PC-3 (cell line): ENCODE results near the gene VASP. TPM values are rescaled to one million over a fixed set of nuclear protein-coding genes. Genes with fewer than 3 reads are reported as not detected.
A peak's percentile ranks its signal among the peaks of the same experiment; 100 is the strongest.

ENCODE experiments used
- ATAC-seq: fragments of 200-7000 bp; cut with Tn5 transposase; 2 replicates; pipeline ENCODE4 v1.9.1; 2020; ENCODE audit warnings: mild to moderate bottlenecking, moderate library complexity
- BruUV-seq: library from RNA; stranded (reverse); fragments of 400-500 nt; replicated peaks from 2 replicates; lab custom pipeline; 2021; lab: Mats Ljungman, UMichigan
- CTCF ChIA-PET: fragments of 300-600 bp; sonication (Branson Sonifier 250); formaldehyde crosslinking; loops from one replicate; lab custom pipeline; 2022; ENCODE audit warnings: antibody characterized with exemption; lab: Charles Lee
- POLR2A ChIA-PET: fragments of 300-600 bp; sonication (Branson Sonifier 250); formaldehyde crosslinking; loops from one replicate; lab custom pipeline; 2022; ENCODE audit warnings: antibody characterized with exemption; ENCODE audit not compliant: unreplicated experiment; lab: Charles Lee
- DNase-seq: peaks from one replicate; pipeline ENCODE4 v3.0.0-alpha.2; 2015
- H2AFZ ChIP-seq: fragments of 300-600 bp; sonication (generic); 2 replicates; pipeline ENCODE4 v1.6.0; 2016; ENCODE audit warnings: antibody characterized with exemption, low read length
- H3F3A ChIP-seq: fragments of 300-600 bp; sonication (generic); one replicate; pipeline ENCODE4 v1.6.0; 2017; ENCODE audit warnings: antibody characterized with exemption, low read length, control low read depth, mild to moderate bottlenecking; ENCODE audit not compliant: unreplicated experiment
- H3K27ac ChIP-seq: fragments of 300-600 bp; sonication (generic); 2 replicates; pipeline ENCODE4 v1.5.1; 2016; ENCODE audit warnings: mild to moderate bottlenecking, low read length
- H3K27me3 ChIP-seq: fragments of 300-600 bp; sonication (generic); 2 replicates; pipeline ENCODE4 v1.6.1; 2016; ENCODE audit warnings: low read length, mixed read lengths
- H3K36me3 ChIP-seq: fragments of 300-600 bp; sonication (generic); 2 replicates; pipeline ENCODE4 v1.6.1; 2016; ENCODE audit warnings: low read depth, mixed run types, low read length, mixed read lengths
- H3K4me1 ChIP-seq: fragments of 300-600 bp; sonication (generic); 2 replicates; pipeline ENCODE4 v1.5.1; 2016; ENCODE audit warnings: low read length; ENCODE audit not compliant: insufficient read depth
- H3K4me2 ChIP-seq: fragments of 300-600 bp; sonication (generic); 2 replicates; pipeline ENCODE4 v1.6.0; 2016; ENCODE audit warnings: low read length
- H3K4me3 ChIP-seq: fragments of 300-600 bp; sonication (generic); 2 replicates; pipeline ENCODE4 v1.5.1; 2016; ENCODE audit warnings: mild to moderate bottlenecking, low read length, mixed read lengths
- H3K79me2 ChIP-seq: fragments of 300-600 bp; sonication (generic); 2 replicates; pipeline ENCODE4 v1.6.1; 2017; ENCODE audit warnings: low read length, mixed read lengths
- H3K9ac ChIP-seq: fragments of 300-600 bp; sonication (generic); 2 replicates; pipeline ENCODE4 v1.6.0; 2016; ENCODE audit warnings: mild to moderate bottlenecking, low read length
- H3K9me2 ChIP-seq: fragments of 300-600 bp; sonication (generic); replicated peaks from 2 replicates; pipeline ENCODE4 v1.6.1; 2016; ENCODE audit warnings: mixed run types, low read length, mixed read lengths
- H3K9me3 ChIP-seq: fragments of 300-600 bp; sonication (generic); 2 replicates; pipeline ENCODE4 v1.6.1; 2016; ENCODE audit warnings: low read length, mixed read lengths
- H4K20me1 ChIP-seq: fragments of 300-600 bp; sonication (generic); 2 replicates; pipeline ENCODE4 v1.6.1; 2016; ENCODE audit warnings: low read length, mixed read lengths
- EZH2 ChIP-seq: fragments of 300-600 bp; sonication (generic); IDR thresholded peaks from one replicate; pipeline ENCODE4 v1.6.1; 2017; ENCODE audit warnings: antibody characterized with exemption, mild to moderate bottlenecking, low read length; ENCODE audit not compliant: unreplicated experiment
- EZH2phosphoT487 ChIP-seq: fragments of 300-600 bp; sonication (generic); IDR thresholded peaks from 2 replicates; pipeline ENCODE4 v1.6.1; 2018; ENCODE audit warnings: mild to moderate bottlenecking, antibody characterized with exemption, low read length, borderline replicate concordance
- intact Hi-C: fragments of 100-400 bp; cut with micrococcal nuclease; formaldehyde crosslinking; loops from 2 replicates; pipeline ENCODE4 v1.9.0; 2023
- total RNA-seq: library from RNA; depleted of rRNA; stranded (reverse); fragments of >200 nt; gene quantifications from 2 replicates; pipeline ENCODE4 v1.2.3, GENCODE V29; 2014
- TF ChIP-seq, protein P1 (sequence below): fragments of 300-600 bp; sonication (generic); conservative IDR thresholded peaks from 2 replicates; pipeline ENCODE4 v1.5.1; 2017; ENCODE audit warnings: antibody characterized with exemption, low read depth, mild to moderate bottlenecking, low read length

Gene VASP
- total RNA-seq, 1 experiment from 2014 or later: 120 TPM

DNA sequence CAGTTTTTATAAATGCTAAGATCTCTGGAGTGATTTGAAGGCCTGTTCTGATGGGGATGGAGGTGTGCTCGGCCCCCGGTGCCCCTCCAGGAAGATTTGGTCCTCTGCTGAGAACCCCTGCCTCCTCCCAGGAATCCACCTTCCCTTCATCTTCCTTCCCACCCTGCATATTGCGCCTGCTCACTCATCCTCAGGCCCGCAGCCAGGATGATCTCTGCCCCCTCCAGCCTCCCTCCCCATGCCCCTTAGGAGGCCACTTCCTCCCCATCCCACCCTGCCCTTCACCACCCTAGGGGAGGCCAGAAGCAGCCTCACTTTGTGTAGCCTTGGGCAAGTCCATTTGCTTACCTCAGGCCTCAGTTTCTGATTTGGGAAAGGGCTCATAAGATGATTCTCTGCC, 19.7 kb downstream of the VASP start:
- Histone ChIP-seq H3K9ac (no peak overlapping the region), H3K9me3 (no peaks in the 10 kb centered on the region), H3K4me3 (no peak overlapping the region), H3F3A (peaks cover 12% of the 10 kb centered on the region), H3K27me3 (no peaks in the 10 kb centered on the region), H3K36me3 (peaks cover 19% of the 10 kb centered on the region), H2AFZ (no peak overlapping the region), H3K4me1 (peaks cover 16% of the 10 kb centered on the region), H4K20me1 (no peaks in the 10 kb centered on the region), H3K27ac (peak overlapping the region; percentile 86; the same call in 1 of the 2 replicates), H3K4me2 (no peak overlapping the region), H3K79me2 (no peaks in the 10 kb centered on the region), H3K9me2 (no peaks in the 10 kb centered on the region)
- intact Hi-C loops: no loop called here
- BruUV-seq: no TSS peak
- ATAC-seq: no peak
- DNase-seq: no peak
- POLR2A ChIA-PET: no interaction called here
- TF ChIP-seq, protein P1, sequence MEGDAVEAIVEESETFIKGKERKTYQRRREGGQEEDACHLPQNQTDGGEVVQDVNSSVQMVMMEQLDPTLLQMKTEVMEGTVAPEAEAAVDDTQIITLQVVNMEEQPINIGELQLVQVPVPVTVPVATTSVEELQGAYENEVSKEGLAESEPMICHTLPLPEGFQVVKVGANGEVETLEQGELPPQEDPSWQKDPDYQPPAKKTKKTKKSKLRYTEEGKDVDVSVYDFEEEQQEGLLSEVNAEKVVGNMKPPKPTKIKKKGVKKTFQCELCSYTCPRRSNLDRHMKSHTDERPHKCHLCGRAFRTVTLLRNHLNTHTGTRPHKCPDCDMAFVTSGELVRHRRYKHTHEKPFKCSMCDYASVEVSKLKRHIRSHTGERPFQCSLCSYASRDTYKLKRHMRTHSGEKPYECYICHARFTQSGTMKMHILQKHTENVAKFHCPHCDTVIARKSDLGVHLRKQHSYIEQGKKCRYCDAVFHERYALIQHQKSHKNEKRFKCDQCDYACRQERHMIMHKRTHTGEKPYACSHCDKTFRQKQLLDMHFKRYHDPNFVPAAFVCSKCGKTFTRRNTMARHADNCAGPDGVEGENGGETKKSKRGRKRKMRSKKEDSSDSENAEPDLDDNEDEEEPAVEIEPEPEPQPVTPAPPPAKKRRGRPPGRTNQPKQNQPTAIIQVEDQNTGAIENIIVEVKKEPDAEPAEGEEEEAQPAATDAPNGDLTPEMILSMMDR: no peak
- TF ChIP-seq EZH2phosphoT487 (no peak), EZH2 (no peak)
- CTCF ChIA-PET: no interaction called here

DNA sequence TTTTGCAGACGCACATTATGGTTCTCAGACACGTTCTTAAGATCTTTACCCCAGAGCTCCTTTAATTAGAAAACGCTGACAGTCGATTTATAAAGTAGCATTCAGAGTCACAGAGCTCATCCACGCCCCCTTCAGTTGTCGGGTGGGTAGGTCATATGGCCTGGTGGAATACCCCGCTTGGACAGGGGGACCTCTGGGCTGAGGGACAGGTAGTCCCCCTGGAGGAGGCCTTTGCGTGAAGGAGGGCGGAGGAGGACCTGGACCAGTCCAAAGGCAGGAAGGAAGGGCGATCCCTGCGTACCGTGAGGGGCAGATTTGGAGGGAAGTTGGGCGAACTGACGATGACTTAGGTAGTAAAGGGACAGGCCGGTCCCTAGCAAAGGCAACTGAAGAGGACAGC, 20.5 kb downstream of the VASP start:
- BruUV-seq: TSS peak; percentile 81
- no peaks in the 10 kb centered on the region for H3K79me2 ChIP-seq
- peaks cover 10% of the 10 kb centered on the region for H3F3A ChIP-seq
- no peak overlapping the region for H2AFZ ChIP-seq
- ATAC-seq (no peak), DNase-seq (no peak)
- H3K36me3 ChIP-seq: peaks cover 19% of the 10 kb centered on the region
- peak overlapping the region; percentile 74 for H3K9ac ChIP-seq
- no peaks in the 10 kb centered on the region for H4K20me1 ChIP-seq
- ChIA-PET CTCF (no interaction called here), POLR2A (no interaction called here)
- no peaks in the 10 kb centered on the region for H3K27me3 ChIP-seq
- no peaks in the 10 kb centered on the region for H3K9me3 ChIP-seq
- no peaks in the 10 kb centered on the region for H3K9me2 ChIP-seq
- intact Hi-C loops: loop anchor here (2.0 kb wide), 2 partner anchors 41 to 115 kb away; no protein-coding TSS in a partner anchor
- TF ChIP-seq EZH2 (no peak), EZH2phosphoT487 (no peak)
- TF ChIP-seq, protein P1: no peak
- peak overlapping the region; percentile 75; the same call in 1 of the 2 replicates for H3K4me3 ChIP-seq
- peak overlapping the region; percentile 98 for H3K4me2 ChIP-seq
- peaks cover 16% of the 10 kb centered on the region for H3K4me1 ChIP-seq
- H3K27ac ChIP-seq: peak overlapping the region; percentile 86

DNA sequence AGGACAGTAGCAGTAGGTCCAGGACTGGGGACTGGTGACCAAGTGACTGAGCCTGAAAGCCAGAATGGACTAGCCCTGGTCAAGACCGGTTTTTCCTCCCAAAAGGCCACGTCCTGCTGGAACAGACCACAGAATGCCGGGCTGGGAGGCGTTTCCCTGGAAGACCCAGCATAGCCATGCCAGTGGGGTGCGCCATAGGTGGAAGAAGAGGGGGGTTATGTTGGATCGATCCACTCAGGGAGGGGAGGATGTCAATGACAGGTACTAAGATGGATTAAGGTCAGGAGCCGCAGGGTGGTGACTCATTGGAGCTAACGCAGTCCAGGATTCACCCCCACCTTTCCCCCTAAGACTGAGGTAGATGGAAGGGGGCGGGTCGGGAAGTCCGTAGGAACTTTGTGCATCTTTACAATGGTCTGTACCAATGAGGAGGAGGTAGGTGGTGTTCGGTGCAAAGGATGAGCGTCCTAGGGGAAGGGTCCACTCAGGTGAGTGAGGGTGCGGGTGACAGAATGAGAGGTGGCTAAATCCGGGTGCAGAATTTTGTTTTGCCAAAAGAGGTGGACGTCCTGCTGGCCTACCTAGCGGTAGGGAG, 21.0 kb downstream of the VASP start:
- TF ChIP-seq EZH2phosphoT487 (no peak), EZH2 (no peak)
- TF ChIP-seq, protein P1: no peak
- H4K20me1 ChIP-seq: no peaks in the 10 kb centered on the region
- H3K27me3 ChIP-seq: no peaks in the 10 kb centered on the region
- intact Hi-C loops: loop anchor here (2.0 kb wide), 2 partner anchors 41 to 115 kb away; no protein-coding TSS in a partner anchor
- peak overlapping the region; percentile 86 for H3K27ac ChIP-seq
- H3K79me2 ChIP-seq: no peaks in the 10 kb centered on the region
- POLR2A ChIA-PET: interaction anchor here (0.6 kb wide), 1 partner anchor 56 kb away, joined by 3 read pairs; the partner anchor contains the start of gene OPA3
- ATAC-seq (peak; percentile 65), DNase-seq (peak; percentile 90)
- H3K4me2 ChIP-seq: peak overlapping the region; percentile 98
- CTCF ChIA-PET: interaction anchor here (1.5 kb wide), 1 partner anchor 30 kb away, joined by 8 read pairs; no protein-coding TSS in a partner anchor
- H3K9me3 ChIP-seq: no peaks in the 10 kb centered on the region
- H3K36me3 ChIP-seq: peaks cover 19% of the 10 kb centered on the region
- peaks cover 8% of the 10 kb centered on the region for H3F3A ChIP-seq
- peak overlapping the region; percentile 50; the same call in 1 of the 2 replicates for H2AFZ ChIP-seq
- H3K9ac ChIP-seq: peak overlapping the region; percentile 74
- H3K4me1 ChIP-seq: peaks cover 16% of the 10 kb centered on the region
- BruUV-seq: no TSS peak
- H3K9me2 ChIP-seq: no peaks in the 10 kb centered on the region
- peak overlapping the region; percentile 75 for H3K4me3 ChIP-seq
